HG03039 (cell line): Measurements from ENCODE around the gene PLCG2.

Experiments used
- ATAC-seq: cut with Tn5 transposase; IDR thresholded peaks from one replicate; pipeline ENCODE4 v1.9.1; 2021; ENCODE audit warnings: mild to moderate bottlenecking, moderate library complexity; ENCODE audit not compliant: unreplicated experiment

The PLCG2 gene

DNA sequence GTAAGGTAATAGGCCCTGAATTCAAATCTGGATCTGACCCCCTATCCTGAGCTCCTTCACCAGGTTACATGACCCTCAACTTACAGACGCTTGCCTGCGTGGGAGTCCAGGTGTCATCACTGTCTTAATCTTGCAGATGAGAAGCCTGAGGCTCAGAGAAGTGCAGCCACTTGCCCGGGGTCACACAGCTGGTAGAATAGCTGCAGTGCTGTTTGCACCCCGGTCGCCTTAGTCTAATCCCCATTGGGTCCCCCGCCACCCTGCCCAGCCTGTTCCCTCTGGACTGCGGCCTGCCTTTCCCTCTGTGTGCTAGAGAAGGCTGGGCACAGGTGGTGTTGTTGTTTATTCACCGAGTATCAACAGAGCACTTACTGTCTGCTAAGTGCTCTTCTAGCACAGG is 125.2 kb downstream of the PLCG2 start:
- ATAC-seq: no peak

GRCh38 chr16:81905277-81905676 is 126.2 kb downstream of the PLCG2 start:
- ATAC-seq: no peak

DNA sequence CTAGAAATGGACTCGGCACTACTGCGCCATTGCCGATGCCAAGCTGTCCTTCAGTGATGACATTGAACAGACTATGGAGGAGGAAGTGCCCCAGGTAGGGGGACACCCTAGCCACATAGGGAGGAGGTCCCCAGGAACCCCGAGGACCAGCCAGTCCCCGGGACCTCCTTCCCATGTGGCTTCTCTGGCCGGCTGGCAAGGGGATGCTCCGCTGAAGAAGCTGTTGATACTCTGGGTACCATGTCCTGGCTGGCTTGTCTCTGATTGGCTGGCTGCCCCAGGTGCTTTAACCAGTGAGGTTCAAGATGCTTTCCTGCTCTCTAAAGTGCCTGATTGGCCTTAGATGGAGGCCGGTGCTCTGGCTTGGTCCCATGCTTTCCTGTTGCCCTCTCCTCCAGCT is 128.6 kb downstream of the PLCG2 start:
- ATAC-seq: no peak

DNA sequence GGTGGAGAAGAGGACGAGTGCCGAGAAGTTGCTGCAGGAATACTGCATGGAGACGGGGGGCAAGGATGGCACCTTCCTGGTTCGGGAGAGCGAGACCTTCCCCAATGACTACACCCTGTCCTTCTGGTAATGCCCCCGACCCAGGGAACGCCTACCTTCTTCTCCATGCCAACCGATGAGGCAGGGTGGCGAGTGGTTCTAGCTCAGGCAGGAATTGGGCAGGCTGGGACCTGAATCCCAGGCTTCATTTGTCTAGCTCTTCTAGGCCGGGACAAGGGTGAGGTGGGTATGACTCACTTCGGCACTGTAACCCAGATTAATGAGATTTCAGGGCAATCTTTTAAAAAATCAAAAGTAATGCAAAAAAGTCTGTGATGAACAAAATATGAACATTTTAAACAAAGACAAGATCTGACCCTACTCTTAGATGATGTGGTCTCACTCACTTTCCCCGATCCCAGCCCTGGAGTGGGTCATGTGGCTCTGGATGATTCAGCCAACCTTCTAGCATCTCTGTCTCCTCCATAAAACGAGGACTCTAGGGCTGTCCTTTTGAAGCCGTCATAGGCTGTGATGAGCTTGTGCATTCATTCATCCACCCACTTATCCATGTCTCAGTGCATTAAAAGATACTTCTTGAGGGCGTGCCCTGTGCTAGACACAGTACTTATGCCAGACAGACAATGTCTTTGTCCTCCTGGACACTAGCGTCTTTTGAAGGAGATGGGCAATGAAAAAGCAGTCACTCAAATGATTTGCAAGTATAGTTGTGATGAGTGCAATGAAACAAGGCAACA is 129.6 kb downstream of the PLCG2 start:
- ATAC-seq: no peak

GRCh38 chr16:81910366-81910885 is 131.3 kb downstream of the PLCG2 start:
- no peak for ATAC-seq

DNA sequence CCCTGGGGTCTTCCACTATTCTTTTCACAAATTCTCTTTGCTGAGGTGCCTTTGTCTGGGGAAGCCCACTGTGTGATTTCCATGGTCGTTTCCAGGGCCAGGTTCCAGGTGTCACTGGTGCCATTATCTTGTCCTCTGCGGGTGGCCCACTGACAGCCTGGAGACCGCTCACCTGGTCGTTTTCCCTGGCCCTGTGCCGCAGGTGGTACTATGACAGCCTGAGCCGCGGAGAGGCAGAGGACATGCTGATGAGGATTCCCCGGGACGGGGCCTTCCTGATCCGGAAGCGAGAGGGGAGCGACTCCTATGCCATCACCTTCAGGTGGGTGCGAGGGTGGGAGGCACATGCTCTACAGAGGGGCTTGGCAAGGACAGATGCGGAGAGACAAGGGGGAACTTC is 133.3 kb downstream of the PLCG2 start:
- no peak for ATAC-seq

DNA sequence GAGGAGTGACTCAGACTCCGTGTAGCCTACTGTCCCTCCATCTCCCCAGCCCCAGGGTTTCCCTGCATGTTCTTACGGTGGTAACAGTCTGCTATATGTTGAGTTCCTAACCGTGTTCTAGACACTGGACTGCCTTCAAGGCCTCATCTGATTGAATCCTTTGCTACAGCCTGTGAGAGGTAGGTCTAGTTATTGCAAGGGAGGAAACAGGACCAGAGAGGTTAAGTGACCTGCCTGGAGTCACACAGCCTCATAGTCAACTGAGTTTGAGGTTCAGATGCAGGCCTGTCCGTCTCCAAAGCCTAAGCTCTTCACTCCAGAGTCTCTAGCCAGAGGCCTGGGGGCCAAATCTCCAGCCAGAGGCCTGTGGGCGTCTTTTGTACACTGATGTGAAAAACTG is 134.1 kb downstream of the PLCG2 start:
- no peak for ATAC-seq

GRCh38 chr16:81917375-81917774 is 138.3 kb downstream of the PLCG2 start:
- no peak for ATAC-seq

DNA sequence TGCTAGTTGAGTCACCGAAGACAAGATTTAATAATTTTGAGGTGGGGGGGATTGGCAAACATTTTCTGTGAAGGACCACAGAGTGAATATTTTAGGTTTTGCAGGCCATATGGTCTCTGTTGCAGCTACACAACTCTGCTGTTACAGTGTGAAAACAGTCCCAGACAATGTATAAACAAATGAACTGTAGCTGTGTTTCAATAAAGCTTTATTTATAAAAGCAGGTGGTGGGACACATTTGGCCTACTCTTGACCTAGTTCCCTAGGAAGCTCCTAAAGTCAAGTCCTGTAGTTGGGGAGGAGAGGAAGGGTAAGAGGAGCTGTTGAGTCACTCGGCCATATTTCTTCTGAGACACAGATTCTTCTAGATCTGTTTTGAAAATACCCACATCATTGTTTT is 139.8 kb downstream of the PLCG2 start:
- ATAC-seq: no peak

- no peak for ATAC-seq
These were observed 141.4 kb downstream of the PLCG2 start for GRCh38 chr16:81920498-81920897.

GRCh38 chr16:81921085-81921814 is 142.2 kb downstream of the PLCG2 start:
- no peak for ATAC-seq

GRCh38 chr16:81921843-81922584 is 142.9 kb downstream of the PLCG2 start:
- no peak for ATAC-seq

- ATAC-seq: no peak
These were observed 144.2 kb downstream of the PLCG2 start for GRCh38 chr16:81923296-81923695.

- ATAC-seq: no peak
These were observed 145.9 kb downstream of the PLCG2 start for GRCh38 chr16:81925016-81925415.

DNA sequence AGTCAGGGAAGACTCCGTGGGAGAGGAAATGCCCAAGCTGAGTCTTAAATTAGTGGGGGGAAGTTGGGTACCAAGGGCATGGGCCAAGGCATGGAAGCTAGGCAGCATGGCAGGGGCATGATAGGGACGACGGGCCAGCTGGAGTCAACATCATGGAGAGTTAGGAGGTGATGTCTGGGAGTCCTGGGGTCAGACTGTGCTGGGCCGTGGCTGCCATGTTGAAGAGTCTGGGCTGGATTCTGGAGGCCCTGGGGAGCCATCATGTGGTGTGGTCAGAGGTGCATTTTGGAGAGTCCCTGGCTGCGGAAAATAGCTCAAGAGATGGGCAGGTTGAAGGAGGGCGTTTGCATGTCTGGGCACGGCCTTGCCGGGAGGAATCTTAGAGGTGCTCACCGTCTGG is 146.9 kb downstream of the PLCG2 start:
- ATAC-seq: no peak

- ATAC-seq: no peak
These were observed 148.6 kb downstream of the PLCG2 start for GRCh38 chr16:81927561-81928185.

DNA sequence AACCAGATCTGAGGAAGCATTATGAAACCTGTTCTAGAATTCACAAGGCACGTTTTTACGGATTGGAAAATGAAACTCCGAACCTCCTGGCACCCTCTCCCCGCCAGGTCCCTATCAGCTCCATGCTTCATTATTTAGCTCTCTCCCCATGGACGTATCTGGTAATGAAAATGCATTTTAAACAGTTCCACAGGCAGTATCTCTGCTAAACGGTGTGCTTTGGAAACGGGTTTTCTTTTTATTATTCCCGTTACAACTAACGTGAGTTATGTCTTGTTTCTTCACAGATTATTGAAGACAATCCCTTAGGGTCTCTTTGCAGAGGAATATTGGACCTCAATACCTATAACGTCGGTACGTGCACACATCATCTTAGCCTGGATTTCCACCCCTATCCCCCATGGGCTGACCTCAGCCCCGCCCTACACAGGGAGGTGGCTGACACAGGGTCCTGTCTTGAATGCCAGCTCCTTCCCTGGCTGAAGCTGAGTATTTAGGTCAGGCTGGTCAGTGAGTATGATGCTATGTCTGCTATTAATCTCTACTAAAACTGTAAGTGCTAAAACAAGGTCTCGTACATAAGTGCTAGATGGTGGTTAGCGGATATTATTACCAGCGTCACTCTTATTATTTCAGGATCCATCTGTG is 149.3 kb downstream of the PLCG2 start:
- ATAC-seq: no peak

DNA sequence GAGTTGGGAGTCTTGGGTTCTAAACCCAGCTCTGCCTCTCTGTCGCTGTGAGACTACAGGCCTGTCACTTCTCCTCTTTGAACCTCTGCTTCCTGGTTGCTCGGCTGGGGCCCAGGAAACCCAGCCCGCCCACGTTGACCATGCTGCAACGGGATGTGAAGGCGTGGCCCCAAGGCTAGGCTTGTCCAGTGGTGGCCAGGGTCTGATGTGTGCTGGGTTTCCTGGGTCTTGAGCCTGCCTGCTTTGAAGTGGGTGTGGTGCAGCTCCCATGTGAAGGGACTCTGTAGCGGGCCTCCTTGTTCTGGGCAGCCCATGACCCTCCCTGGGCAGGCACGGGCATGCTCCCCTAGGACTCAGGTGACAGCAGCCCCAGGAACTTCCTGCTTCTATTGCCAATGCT is 149.9 kb downstream of the PLCG2 start:
- no peak for ATAC-seq

DNA sequence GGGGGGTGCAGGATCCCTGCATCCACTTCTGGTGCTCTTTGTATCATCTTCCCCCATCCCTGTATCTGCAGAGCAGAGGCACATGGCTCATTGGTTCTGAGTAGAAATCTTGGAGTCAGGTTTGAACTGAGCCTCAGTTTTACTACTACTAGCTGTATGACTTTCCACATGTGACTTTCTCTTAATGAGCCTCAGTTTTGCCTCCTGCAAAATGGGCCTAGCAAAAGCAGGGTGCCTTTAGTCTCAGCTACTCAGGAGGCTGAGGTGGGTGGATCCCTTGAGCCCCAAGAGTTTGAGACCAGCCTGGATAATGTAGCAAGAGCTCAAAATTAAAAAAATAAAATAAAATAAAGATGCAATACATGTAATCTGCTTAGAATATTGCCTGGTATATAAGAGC is 150.8 kb downstream of the PLCG2 start:
- no peak for ATAC-seq

DNA sequence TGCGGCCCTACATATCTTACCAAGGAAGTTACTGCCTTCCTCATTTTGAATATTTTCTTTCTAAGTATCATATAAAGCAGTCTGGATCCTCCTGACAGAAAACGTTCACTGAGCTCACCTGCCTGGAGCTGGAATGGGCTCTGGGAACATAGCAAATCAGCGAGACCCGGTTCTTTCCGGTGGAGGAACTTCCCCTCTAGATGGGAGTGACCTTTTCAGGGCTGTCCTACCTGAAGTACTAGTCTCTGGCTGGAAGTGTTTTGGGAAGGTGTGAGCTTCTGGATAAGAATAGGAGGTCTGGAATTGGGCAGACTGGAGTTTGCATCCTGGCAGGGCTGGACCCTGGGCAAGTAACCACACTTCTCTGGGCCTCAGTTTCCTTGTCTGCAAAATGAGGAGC is 152.8 kb downstream of the PLCG2 start:
- ATAC-seq: no peak

DNA sequence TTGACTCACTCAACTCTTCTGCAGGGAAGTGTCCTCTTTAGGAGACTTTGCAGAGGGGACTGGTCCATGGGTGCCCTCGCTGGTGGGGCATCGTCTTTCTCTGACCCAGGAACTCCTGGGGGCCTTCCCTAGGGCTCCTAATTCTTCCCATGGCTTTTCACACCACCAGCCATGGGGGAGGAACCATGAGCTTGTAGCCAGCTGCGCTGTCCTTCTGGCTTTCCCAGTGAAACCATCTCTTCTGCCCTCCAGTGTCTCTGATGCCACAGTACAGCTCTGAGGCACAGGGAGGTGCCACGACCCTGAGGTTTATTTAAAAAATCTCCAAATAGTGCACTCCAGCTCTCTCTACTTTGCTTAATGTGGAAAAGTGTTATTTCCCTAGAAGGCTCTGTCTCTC is 153.6 kb downstream of the PLCG2 start:
- no peak for ATAC-seq
